Activated effector memory CD4-positive, alpha-beta T cell treated with anti-CD3 and anti-CD28 coated beads, Interleukin-2, amount 50 U/mL, for 16 hours (primary cell): ENCODE results near the gene HECTD4.
"Not testable (repeated sequence)": the region's sequence is repeated elsewhere in the genome, so short reads cannot be mapped to it uniquely, and the experiment has no call there.

Source experiments
- DNase-seq: peaks from one replicate; pipeline ENCODE4 v3.0.0-alpha.2; 2020

Gene HECTD4

GRCh38 chr12:112401903-112402498 lies 19.8 kb upstream of the HECTD4 start:
- DNase-seq = no peak

GRCh38 chr12:112401054-112401453 lies 18.8 kb upstream of the HECTD4 start:
- DNase-seq = peak; percentile 38

- DNase-seq = no peak
These were observed 11.1 kb upstream of the HECTD4 start for GRCh38 chr12:112393328-112393727.

- DNase-seq = not testable (repeated sequence)
These were observed 7.9 kb upstream of the HECTD4 start for GRCh38 chr12:112389922-112390654.

DNA sequence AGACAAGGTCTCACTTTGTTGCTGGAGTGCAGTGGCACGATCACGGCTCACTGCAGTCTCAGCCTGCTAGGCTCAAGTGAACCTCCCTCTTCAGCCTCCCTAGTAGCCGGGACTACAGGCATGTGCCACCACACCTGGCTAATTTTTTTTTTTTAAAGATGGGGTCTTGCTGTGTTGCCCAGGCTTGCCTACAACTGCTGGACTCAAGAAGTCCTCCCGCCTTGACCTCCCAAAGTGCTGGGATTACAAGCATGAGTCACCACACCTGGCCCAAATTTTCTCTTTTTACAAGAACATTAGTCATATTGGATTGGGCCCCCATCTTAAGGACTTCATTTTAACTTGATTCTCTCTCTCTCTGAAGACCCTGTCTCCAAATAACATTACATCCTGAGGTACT lies 7.0 kb upstream of the HECTD4 start:
- no peak for DNase-seq

- no peak for DNase-seq
These were observed 4.5 kb upstream of the HECTD4 start for GRCh38 chr12:112386726-112387125.

DNA sequence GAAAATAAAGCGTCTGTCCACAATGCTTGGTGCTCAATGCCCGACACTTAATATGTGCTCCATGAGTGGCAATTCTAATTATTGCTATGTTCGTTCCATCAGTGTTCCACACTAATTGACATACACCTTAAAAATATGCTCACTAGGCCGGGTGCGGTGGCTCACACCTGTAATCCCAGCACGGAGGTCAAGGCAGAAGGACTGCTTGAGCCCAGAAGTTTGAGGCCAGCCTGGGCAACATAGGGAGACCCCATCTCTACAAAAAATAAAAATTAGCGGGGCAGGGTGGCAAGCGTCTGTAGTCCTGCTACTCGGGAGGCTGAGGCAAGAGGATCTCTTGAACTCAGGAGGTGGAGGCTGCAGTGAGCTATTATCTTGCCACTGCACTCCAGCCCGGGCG lies 635 bp upstream of the HECTD4 start:
- no peak for DNase-seq

DNA sequence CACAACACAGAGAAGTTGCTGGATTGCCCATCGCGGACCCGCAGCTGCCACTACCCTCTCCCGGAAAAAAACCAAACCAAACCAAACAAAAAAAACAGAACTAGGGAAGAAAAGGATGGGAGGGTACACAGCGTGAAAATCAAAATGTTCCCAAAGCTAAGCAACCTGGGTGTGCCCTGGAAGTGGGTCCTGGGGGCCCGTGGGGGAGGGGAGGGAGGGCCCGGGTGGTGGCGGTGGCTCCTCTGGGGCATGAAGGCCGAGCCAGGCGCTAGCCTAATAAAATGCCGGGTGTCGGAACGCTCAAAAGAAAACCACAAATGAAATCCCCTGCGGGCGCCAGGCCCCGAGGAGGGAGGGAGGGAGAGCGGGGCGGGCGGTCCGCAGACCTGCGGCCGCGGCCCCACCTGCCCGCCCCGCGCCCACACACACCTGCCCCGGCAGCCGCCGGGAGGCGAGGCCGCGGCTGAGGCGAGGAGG lies 787 bp downstream of the HECTD4 start:
- peak; percentile 80 for DNase-seq

GRCh38 chr12:112380663-112381405 lies 1.4 kb downstream of the HECTD4 start:
- peak; percentile 63 for DNase-seq

DNA sequence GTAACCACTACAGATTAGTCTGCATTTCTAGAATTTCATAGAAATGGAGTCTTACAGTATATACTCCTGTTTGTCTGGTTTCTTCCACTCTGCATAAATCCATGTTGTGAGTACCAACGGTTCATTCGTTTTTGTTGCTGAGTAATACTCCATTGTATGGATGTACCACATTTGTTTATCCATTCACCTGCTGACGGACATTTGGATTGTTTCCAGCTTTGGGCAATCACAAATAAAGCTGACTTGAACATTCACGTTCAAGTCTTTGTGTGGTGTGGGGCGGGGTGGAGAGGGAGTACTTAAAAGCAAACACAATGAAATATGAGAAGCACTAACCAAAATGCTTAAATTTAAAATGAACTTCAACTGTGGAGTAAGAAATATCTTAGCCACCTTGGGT lies 7.1 kb downstream of the HECTD4 start:
- no peak for DNase-seq

DNA sequence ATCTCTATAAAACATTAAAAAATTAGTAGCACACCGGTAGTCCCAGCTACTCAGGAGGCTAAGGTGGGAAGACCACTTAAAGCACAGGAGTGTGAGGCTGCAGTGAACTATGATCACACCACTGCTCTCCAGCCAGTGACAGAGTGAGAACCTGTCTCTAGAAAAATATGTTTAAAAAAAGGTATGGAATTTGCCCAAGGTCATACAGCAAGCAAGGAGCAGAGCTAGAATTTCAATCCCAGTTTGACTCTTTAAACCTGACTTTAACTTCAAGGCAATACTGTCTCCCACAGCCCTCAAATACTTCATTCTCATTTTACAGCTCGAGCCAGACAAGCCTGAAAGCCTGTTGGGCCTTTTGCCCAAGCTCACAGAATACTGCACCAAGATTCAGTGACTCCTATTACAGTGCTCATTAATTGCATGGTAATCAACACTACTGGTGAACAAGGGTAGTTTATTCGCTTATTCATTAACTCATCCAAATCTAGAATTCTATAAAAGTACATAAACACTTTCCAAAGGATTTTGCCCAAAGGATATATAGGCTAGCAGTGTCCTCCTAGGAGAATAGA lies 8.0 kb downstream of the HECTD4 start:
- DNase-seq = no peak

- DNase-seq = no peak
These were observed 11.2 kb downstream of the HECTD4 start for GRCh38 chr12:112370868-112371510.

- DNase-seq = no peak
These were observed 12.0 kb downstream of the HECTD4 start for GRCh38 chr12:112370199-112370598.

DNA sequence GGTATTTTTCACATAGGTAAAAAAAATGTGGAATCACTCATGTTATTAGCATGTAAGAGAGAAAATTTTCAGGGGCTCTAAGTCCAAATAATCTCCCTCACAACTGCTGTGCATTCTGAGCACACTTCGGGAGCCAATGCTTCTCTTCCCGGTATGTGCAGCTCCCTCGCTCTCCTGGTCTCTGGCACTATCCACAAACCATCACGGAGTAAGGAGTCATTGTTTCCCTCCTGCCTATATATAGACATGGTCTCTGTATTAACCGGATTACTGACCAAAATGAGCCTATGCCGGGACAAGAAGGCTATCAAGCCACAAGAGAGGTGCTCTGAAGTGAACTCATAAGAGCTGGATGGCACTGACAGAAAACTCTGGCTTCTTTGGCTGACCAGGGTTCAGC lies 13.4 kb downstream of the HECTD4 start:
- DNase-seq = no peak

DNA sequence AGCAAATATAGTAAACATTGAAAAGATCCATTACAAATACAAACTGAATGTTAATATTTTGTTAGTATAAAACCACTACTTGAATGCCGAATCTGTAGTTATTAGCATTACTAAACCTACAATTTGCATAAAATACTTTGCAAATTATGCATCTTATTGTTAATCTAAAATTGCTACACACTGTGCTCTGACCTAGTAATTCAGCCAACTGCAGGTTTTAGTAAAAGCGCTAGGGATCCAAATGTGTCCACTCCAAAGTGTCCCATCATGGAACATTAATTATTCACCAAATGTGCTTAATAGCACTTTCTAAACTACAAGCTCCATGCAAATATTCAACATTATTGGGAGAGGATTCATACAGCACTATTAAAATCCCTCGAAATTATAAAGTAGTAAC lies 14.3 kb downstream of the HECTD4 start:
- DNase-seq = no peak

- no peak for DNase-seq
These were observed 19.9 kb downstream of the HECTD4 start for GRCh38 chr12:112362310-112362709.

GRCh38 chr12:112361271-112361670 lies 21.0 kb downstream of the HECTD4 start:
- no peak for DNase-seq

DNA sequence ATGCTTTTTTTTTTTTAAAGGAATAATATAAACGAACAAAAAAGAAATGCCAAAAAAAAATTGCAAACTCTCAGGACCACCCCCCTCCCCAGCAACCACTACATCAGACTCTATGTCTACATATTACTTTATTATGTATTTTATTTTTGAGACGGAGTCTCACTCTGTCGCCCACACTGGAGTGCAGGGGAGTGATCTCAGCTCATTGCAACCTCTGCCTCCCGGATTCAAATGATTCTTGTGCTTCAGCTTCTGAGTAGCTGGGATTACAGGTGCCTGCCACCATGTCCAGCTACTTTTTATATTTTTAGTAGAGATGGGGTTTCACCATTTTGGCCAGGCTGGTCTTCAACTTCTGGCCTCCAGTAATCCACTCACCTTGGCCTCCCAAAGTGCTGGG lies 22.9 kb downstream of the HECTD4 start:
- DNase-seq = no peak

- no peak for DNase-seq
These were observed 25.0 kb downstream of the HECTD4 start for GRCh38 chr12:112357214-112357613.

DNA sequence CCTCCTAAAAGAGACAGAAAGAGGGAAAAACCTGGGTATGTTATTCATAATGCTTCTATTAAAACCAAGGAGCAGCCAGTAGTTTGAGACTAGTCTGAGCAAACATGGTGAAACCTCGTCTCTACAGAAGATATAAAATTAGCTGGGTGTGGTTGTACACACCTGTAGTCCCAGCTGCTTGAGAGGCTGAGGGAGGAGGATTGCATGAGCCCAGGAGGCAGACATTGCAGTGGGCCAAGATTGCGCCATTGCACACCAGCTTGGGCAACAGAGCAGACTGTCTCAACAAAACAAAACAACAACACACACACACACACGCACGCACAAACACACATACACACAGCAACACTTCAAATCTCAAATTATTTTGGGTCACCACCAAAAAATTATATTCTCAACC lies 27.8 kb downstream of the HECTD4 start:
- DNase-seq = no peak

DNA sequence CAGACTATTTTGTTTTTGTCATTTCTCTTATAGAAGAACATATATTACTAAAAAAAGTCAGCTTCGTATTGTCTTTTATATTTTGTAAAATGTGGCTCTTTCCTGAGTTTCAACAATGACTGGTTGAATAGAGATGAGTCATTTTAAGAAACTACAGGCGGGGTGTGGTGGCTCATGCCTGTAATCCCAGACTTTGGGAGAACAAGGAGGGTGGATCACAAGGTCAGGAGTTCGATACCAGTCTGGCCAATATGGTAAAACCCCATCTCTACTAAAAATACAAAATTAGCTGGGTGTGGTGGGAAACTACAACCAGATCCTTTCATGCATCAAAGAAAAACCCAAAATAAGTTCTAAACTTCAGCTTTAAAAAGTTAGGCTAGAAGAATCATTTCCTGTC lies 28.8 kb downstream of the HECTD4 start:
- no peak for DNase-seq

DNA sequence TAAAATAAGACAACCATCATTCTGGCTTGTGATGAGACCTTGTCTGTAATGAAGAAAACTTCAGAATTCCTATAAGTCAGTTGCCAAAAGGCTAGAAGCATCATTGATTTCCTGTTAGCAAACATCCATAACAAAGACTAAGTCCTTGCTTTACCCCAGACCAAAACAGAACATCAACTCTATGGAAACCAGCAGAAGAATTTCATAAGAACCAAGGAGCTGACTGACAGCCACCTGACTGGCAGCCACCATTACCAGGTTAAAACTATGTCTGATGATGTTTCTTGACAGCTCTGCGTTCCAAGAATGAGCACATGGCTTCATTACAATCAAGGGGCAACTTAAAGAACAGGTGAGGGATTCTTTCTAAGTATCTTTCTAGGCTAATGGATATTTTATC lies 29.3 kb downstream of the HECTD4 start:
- DNase-seq = no peak
